M059J (cell line): Measurements from ENCODE around the gene ETV6. TPM values are rescaled to one million over a fixed set of nuclear protein-coding genes. Genes with fewer than 3 reads are reported as not detected.

ENCODE experiments used
- DNase-seq: peaks from one replicate; pipeline ENCODE4 v3.0.0-alpha.2; 2012; ENCODE audit warnings: low read depth
- total RNA-seq: library from RNA; depleted of rRNA; stranded (reverse); fragments of >200 nt; shearing (Covaris generic); gene quantifications from 2 replicates; pipeline ENCODE4 v1.2.3, GENCODE V29; 2014

ETV6 gene
- total RNA-seq, 1 experiment from 2014 or later: 11.5 TPM

GRCh38 chr12:11916771-11917170 is 267.3 kb downstream of the ETV6 start:
- no peak for DNase-seq

- no peak for DNase-seq
These were observed 268.0 kb downstream of the ETV6 start for GRCh38 chr12:11917501-11917900.

- peak; percentile 7 for DNase-seq
These were observed 270.8 kb downstream of the ETV6 start for GRCh38 chr12:11920231-11920630.

GRCh38 chr12:11922361-11922760 is 272.9 kb downstream of the ETV6 start:
- no peak for DNase-seq

GRCh38 chr12:11923067-11923466 is 273.6 kb downstream of the ETV6 start:
- no peak for DNase-seq

- DNase-seq: no peak
These were observed 277.9 kb downstream of the ETV6 start for GRCh38 chr12:11927286-11927935.

- no peak for DNase-seq
These were observed 280.2 kb downstream of the ETV6 start for GRCh38 chr12:11929714-11930113.

- no peak for DNase-seq
These were observed 289.7 kb downstream of the ETV6 start for GRCh38 chr12:11939223-11939622.

- peak; percentile 90 for DNase-seq
These were observed 292.3 kb downstream of the ETV6 start for GRCh38 chr12:11941606-11942337.

- DNase-seq: no peak
These were observed 294.6 kb downstream of the ETV6 start for GRCh38 chr12:11943919-11944700.
